HCT116 (cell line): ENCODE results near the gene NR2E1. TPM values are rescaled to one million over a fixed set of nuclear protein-coding genes. Genes with fewer than 3 reads are reported as not detected.

ENCODE experiments used
- ATAC-seq: fragments of 200-7000 bp; cut with Tn5 transposase; 2 replicates; pipeline ENCODE4 v1.9.1; 2020; ENCODE audit warnings: mild to moderate bottlenecking, moderate library complexity
- BruUV-seq: library from RNA; stranded (reverse); fragments of 400-500 nt; replicated peaks from 2 replicates; lab custom pipeline; 2021; lab: Mats Ljungman, UMichigan
- CTCF ChIA-PET: fragments of 300-600 bp; sonication (Branson Sonifier 250); formaldehyde crosslinking; loops from one replicate; lab custom pipeline; 2021; ENCODE audit warnings: antibody characterized with exemption; lab: Charles Lee
- POLR2A ChIA-PET: fragments of 300-600, 350-600 bp; sonication (Branson Sonifier 250); formaldehyde crosslinking; loops from one replicate; lab custom pipeline; 2021; ENCODE audit warnings: antibody characterized with exemption; lab: Charles Lee
- RAD21 ChIA-PET, 2 experiments: fragments of 300-600 bp; sonication (Branson Sonifier 250); formaldehyde crosslinking; loops; one replicate each; lab custom pipeline; 2023; ENCODE audit warnings: low total read pairs in 2 of 2; ENCODE audit not compliant: uncharacterized antibody in 2 of 2, unreplicated experiment in 2 of 2, low non-redundant PET in 1 of 2; lab: Charles Lee
- DNase-seq: peaks from one replicate; pipeline ENCODE4 v3.0.0-alpha.2; 2010; ENCODE audit warnings: low read depth, low spot score
- H2AFZ ChIP-seq: fragments of 200-600 bp; shearing (Covaris generic), sonication (generic); 2 replicates; pipeline ENCODE4 v1.6.1; 2017; ENCODE audit warnings: low read depth, mixed run types, mixed read lengths, antibody characterized with exemption, low read length; ENCODE audit not compliant: poor library complexity, severe bottlenecking
- H3K27ac ChIP-seq: 2 replicates; pipeline ENCODE4 v1.5.1; 2012; ENCODE audit warnings: low read depth, low read length
- H3K27me3 ChIP-seq: fragments of 200-600 bp; sonication (generic); 2 replicates; pipeline ENCODE4 v1.6.1; 2016; ENCODE audit warnings: mixed run types, low read length, mixed read lengths; ENCODE audit not compliant: insufficient read depth
- H3K36me3 ChIP-seq, 2 experiments: fragments of 200-500 bp in 1 of 2; fragments of 200-600 bp in 1 of 2; sonication (Bioruptor generic) in 1 of 2; sonication (generic) in 1 of 2; 2 replicates each; pipeline versions ENCODE4 v1.5.1 to v1.6.1; 2014 to 2016; ENCODE audit warnings: low read length in 2 of 2, inconsistent platforms in 1 of 2, mixed read lengths in 1 of 2, mixed run types in 1 of 2; ENCODE audit not compliant: insufficient read depth in 2 of 2, control insufficient read depth in 1 of 2
- H3K4me1 ChIP-seq, 2 experiments: fragments of 200-600 bp in 1 of 2; sonication (generic) in 1 of 2; 2 replicates each; pipeline versions ENCODE4 v1.5.1 to v1.6.1; 2012 to 2017; ENCODE audit warnings: low read length in 2 of 2, inconsistent platforms in 1 of 2, mild to moderate bottlenecking in 1 of 2, mixed read lengths in 1 of 2, mixed run types in 1 of 2, moderate library complexity in 1 of 2; ENCODE audit not compliant: insufficient read depth in 2 of 2, control insufficient read depth in 1 of 2
- H3K4me2 ChIP-seq: fragments of 200-600 bp; sonication (generic); 2 replicates; pipeline ENCODE4 v1.6.1; 2017; ENCODE audit warnings: mixed run types, low read length, mixed read lengths
- H3K4me3 ChIP-seq, 2 experiments: fragments of 200-600 bp in 1 of 2; sonication (generic) in 1 of 2; replicated peaks in 1 of 2; 2 replicates each; pipeline ENCODE4 v1.5.1; 2011 to 2016; ENCODE audit warnings: low read length in 2 of 2, control low read depth in 1 of 2, low read depth in 1 of 2, mild to moderate bottlenecking in 1 of 2, mixed read lengths in 1 of 2, mixed run types in 1 of 2
- H3K79me2 ChIP-seq: fragments of 200-600 bp; sonication (generic); 2 replicates; pipeline ENCODE4 v1.6.1; 2017; ENCODE audit warnings: mild to moderate bottlenecking, mixed run types, low read length, moderate library complexity, mixed read lengths; ENCODE audit not compliant: insufficient read depth
- H3K9ac ChIP-seq: fragments of 200-600 bp; sonication (generic); 2 replicates; pipeline ENCODE4 v1.6.1; 2016; ENCODE audit warnings: low read length, mixed read lengths
- H3K9me2 ChIP-seq: fragments of 200-600 bp; sonication (generic), shearing (Covaris generic); 2 replicates; pipeline ENCODE4 v1.6.1; 2017; ENCODE audit warnings: mixed run types, mild to moderate bottlenecking, moderate library complexity; ENCODE audit not compliant: insufficient read depth
- H3K9me3 ChIP-seq, 2 experiments: fragments of 200-500 bp in 1 of 2; fragments of 200-600 bp in 1 of 2; sonication (Bioruptor generic) in 1 of 2; sonication (generic) in 1 of 2; 2 replicates each; pipeline ENCODE4 v1.6.1; 2014 to 2017; ENCODE audit warnings: low read length in 2 of 2, mixed read lengths in 2 of 2, inconsistent platforms in 1 of 2, low read depth in 1 of 2, mild to moderate bottlenecking in 1 of 2, mixed run types in 1 of 2, moderate library complexity in 1 of 2; ENCODE audit not compliant: control insufficient read depth in 1 of 2, insufficient read depth in 1 of 2
- H4K20me1 ChIP-seq: fragments of 200-600 bp; sonication (generic), shearing (Covaris generic); 2 replicates; pipeline ENCODE4 v1.6.1; 2017; ENCODE audit warnings: mixed run types, mild to moderate bottlenecking, moderate library complexity; ENCODE audit not compliant: insufficient read depth
- ATF3 ChIP-seq: IDR thresholded peaks from 2 replicates; pipeline ENCODE4 v1.6.1; 2012
- EGR1 ChIP-seq: IDR thresholded peaks from 2 replicates; pipeline ENCODE4 v1.6.1; 2012; ENCODE audit warnings: low read depth
- JUND ChIP-seq: IDR thresholded peaks from 2 replicates; pipeline ENCODE4 v1.6.1; 2012
- MAX ChIP-seq: IDR thresholded peaks from 2 replicates; pipeline ENCODE4 v1.6.1; 2012
- POLR2A ChIP-seq: IDR thresholded peaks from 2 replicates; pipeline ENCODE4 v1.7.0; 2011; ENCODE audit warnings: borderline replicate concordance; ENCODE audit not compliant: insufficient read depth, insufficient read length; ENCODE audit errors: extremely low read depth
- POLR2AphosphoS5 ChIP-seq: IDR thresholded peaks from 2 replicates; pipeline ENCODE4 v1.6.1; 2011; ENCODE audit warnings: mild to moderate bottlenecking, low read depth, low read length, moderate library complexity
- SIN3A ChIP-seq: IDR thresholded peaks from 2 replicates; pipeline ENCODE4 v1.6.1; 2012; ENCODE audit warnings: low read depth
- TCF7L2 ChIP-seq: IDR thresholded peaks from 2 replicates; pipeline ENCODE4 v1.7.0; 2011; ENCODE audit warnings: borderline replicate concordance, inconsistent platforms; ENCODE audit not compliant: insufficient read depth, insufficient read length; ENCODE audit errors: extremely low read depth
- ZBTB33 ChIP-seq: IDR thresholded peaks from 2 replicates; pipeline ENCODE4 v1.6.1; 2011; ENCODE audit warnings: mild to moderate bottlenecking, low read length, moderate library complexity; ENCODE audit not compliant: insufficient replicate concordance; ENCODE audit errors: extremely low read depth
- ZFX ChIP-seq: fragments of 450-650 bp; IDR thresholded peaks from 2 replicates; pipeline ENCODE4 v1.6.1; 2017
- intact Hi-C: fragments of 100-400 bp; cut with micrococcal nuclease; formaldehyde crosslinking; loops from 2 replicates; pipeline ENCODE4 v1.10.0; 2022
- total RNA-seq: library from RNA; stranded (reverse); gene quantifications from one replicate; pipeline ENCODE4 v1.2.1, GENCODE V29; 2021; ENCODE audit not compliant: unreplicated experiment

Gene NR2E1
- total RNA-seq, 1 experiment from 2014 or later: not detected

GRCh38 chr6:108164543-108164814 is 1.3 kb upstream of the NR2E1 start:
- no peaks in the 10 kb centered on the region for H4K20me1 ChIP-seq
- H3K36me3 ChIP-seq: no peaks in the 10 kb centered on the region
- no peaks in the 10 kb centered on the region for H3K9me2 ChIP-seq
- H3K27me3 ChIP-seq: 0 out of 2 replicates have a peak, but pooled peaks cover 9% of the 10 kb centered on the region
- ChIA-PET POLR2A (no interaction called here), CTCF (no interaction called here), RAD21 (no interaction called here)
- H3K9me3 ChIP-seq: no peaks in the 10 kb centered on the region
- intact Hi-C loops: no loop called here
- no peak overlapping the region for H3K4me2 ChIP-seq
- no peak overlapping the region for H2AFZ ChIP-seq
- H3K4me3 ChIP-seq: no peak overlapping the region
- ATAC-seq (no peak), DNase-seq (no peak)
- no peak overlapping the region for H3K27ac ChIP-seq
- no peaks in the 10 kb centered on the region for H3K79me2 ChIP-seq
- TF ChIP-seq ZBTB33 (no peak), ZFX (no peak)
- H3K4me1 ChIP-seq: no peaks in the 10 kb centered on the region
- BruUV-seq: no TSS peak
- no peak overlapping the region for H3K9ac ChIP-seq

- H4K20me1 ChIP-seq: no peaks in the 10 kb centered on the region
- H3K4me3 ChIP-seq: no peak overlapping the region
- H3K36me3 ChIP-seq: no peaks in the 10 kb centered on the region
- CTCF ChIA-PET: no interaction called here
- 0 out of 2 replicates have a peak, but pooled peaks cover 9% of the 10 kb centered on the region for H3K27me3 ChIP-seq
- no peak overlapping the region for H3K9ac ChIP-seq
- no peaks in the 10 kb centered on the region for H3K4me1 ChIP-seq
- RAD21 ChIA-PET: no interaction called here
- H3K9me2 ChIP-seq: no peaks in the 10 kb centered on the region
- no peak overlapping the region for H3K4me2 ChIP-seq
- DNase-seq (no peak), ATAC-seq (no peak)
- intact Hi-C loops: no loop called here
- no TSS peak for BruUV-seq
- POLR2A ChIA-PET: no interaction called here
- H2AFZ ChIP-seq: no peak overlapping the region
- H3K79me2 ChIP-seq: no peaks in the 10 kb centered on the region
- H3K27ac ChIP-seq: no peak overlapping the region
- no peaks in the 10 kb centered on the region for H3K9me3 ChIP-seq
- no peak for TF ChIP-seq ZBTB33
- no peak for TF ChIP-seq POLR2AphosphoS5
- TF ChIP-seq TCF7L2: no peak
- TF ChIP-seq SIN3A: no peak
- TF ChIP-seq MAX: no peak
- no peak for TF ChIP-seq EGR1
- no peak for TF ChIP-seq ATF3
- TF ChIP-seq JUND: no peak
- TF ChIP-seq POLR2A: no peak
Measured at GRCh38 chr6:108164815-108165706, 761 bp upstream of the NR2E1 start.
